LNCaP clone FGC (cell line): Measurements from ENCODE around the gene ACKR3.

Experiments
- DNase-seq: peaks from one replicate; pipeline ENCODE4 v3.0.0-alpha.2; 2011; ENCODE audit warnings: low read depth
- H3K4me3 ChIP-seq: 2 replicates; pipeline ENCODE4 v1.5.1; 2011; ENCODE audit warnings: mild to moderate bottlenecking, low read depth, low read length, control low read depth
- TF ChIP-seq, protein P1 (sequence below): IDR thresholded peaks from 2 replicates; pipeline ENCODE4 v1.5.1; 2012; ENCODE audit warnings: mild to moderate bottlenecking; ENCODE audit not compliant: control insufficient read depth, insufficient read depth; ENCODE audit errors: extremely low read depth

The ACKR3 gene

DNA sequence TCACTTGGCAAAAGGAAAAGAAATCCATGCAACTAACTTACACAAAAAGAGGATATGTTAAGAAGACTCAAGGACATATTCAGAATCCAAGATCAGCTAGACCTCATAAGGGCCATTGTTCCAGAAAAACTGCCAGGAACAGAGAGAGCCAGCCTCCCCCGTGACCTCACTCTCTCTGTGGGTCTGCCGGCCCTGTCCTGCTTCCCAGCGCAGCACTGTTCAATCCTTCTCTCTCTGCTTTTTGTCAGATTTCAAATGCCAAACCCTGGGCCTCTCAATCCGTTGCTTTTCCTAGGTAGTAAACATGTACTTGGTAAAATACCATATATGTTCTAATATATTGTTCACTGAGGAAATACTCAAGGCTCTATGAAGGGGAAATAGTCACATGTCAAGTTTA lies 40.0 kb upstream of the ACKR3 start:
- no peak for DNase-seq
- no peak overlapping the region for H3K4me3 ChIP-seq
- TF ChIP-seq, protein P1, sequence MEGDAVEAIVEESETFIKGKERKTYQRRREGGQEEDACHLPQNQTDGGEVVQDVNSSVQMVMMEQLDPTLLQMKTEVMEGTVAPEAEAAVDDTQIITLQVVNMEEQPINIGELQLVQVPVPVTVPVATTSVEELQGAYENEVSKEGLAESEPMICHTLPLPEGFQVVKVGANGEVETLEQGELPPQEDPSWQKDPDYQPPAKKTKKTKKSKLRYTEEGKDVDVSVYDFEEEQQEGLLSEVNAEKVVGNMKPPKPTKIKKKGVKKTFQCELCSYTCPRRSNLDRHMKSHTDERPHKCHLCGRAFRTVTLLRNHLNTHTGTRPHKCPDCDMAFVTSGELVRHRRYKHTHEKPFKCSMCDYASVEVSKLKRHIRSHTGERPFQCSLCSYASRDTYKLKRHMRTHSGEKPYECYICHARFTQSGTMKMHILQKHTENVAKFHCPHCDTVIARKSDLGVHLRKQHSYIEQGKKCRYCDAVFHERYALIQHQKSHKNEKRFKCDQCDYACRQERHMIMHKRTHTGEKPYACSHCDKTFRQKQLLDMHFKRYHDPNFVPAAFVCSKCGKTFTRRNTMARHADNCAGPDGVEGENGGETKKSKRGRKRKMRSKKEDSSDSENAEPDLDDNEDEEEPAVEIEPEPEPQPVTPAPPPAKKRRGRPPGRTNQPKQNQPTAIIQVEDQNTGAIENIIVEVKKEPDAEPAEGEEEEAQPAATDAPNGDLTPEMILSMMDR = no peak

DNA sequence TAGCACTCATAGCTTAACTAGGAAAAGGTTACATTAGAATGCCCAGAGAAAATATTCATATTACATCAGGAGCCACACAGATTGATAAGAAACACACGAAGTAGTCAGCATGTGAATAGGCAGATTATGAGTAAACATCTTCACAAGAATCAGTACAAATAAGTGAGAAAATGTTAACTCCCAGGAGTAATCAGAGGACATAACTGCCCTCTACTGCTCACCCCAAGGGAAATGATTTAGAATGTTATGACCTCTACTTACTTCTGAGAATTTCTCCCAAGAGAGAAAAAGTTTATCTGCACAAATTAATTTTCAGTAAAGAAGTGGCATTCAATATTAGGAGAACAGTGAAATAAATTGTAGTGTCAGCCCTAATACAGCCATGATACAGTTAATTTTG lies 39.1 kb upstream of the ACKR3 start:
- TF ChIP-seq, protein P1 = no peak
- no peak overlapping the region for H3K4me3 ChIP-seq
- no peak for DNase-seq

DNA sequence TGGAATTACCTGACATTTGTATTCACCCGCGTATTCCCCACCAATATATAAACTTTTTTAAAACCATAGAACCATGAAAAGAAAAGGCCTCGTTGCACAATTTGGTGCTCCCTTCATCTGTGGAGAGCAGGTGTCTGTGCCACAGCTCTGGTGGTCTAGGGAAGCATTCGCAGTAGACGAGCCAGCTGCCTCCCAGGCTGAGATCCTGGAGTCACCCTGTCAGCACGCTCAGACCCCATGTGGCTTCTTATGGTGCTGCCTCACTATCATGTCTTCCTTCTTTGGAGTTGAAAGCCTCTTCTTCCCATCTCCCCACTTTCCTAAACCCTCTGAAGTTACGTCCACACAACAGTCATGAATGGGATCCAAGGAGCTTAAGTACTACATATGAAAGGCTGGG lies 38.4 kb upstream of the ACKR3 start:
- TF ChIP-seq, protein P1 = no peak
- H3K4me3 ChIP-seq = no peak overlapping the region
- no peak for DNase-seq

DNA sequence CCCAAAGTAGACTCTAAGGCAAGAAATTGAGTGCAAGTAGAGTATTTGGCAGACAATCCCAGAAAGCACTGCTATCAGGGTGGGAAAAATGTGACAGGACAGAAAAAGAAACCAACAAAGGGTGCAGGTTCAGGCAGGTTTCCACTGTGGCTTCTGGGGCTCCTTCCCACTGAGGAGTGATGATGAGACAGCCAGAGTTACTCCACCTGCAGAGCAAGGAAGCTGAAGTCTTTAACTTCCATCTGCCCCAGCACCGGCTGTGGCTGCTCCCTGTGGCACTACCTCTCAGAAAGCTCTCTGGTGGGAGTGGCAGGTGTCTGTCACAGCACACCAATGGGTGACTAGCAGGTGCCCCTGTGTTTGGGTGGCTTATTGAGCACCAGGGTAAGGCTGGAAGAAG lies 37.6 kb upstream of the ACKR3 start:
- H3K4me3 ChIP-seq = no peak overlapping the region
- TF ChIP-seq, protein P1 = no peak
- DNase-seq = no peak

DNA sequence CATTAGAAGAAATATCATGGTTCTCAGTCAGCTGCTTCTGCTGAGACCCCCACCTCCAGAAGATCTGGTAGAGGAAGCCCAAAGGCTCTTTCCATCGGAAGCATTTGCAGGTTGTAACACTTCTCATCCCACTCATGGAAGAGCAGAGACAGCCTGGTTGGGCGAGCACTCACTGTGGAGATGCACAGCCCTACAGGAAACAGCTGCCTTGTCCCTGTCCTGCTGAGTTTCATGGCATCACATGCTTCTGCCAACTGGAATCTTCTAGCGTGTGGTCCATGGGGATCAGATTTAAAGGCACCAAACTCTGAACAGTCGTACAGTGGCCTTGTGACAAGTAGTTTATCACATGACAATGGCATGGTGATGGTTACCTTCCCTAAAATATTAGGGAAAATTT lies 36.3 kb upstream of the ACKR3 start:
- TF ChIP-seq, protein P1 = no peak
- no peak for DNase-seq
- no peak overlapping the region for H3K4me3 ChIP-seq

DNA sequence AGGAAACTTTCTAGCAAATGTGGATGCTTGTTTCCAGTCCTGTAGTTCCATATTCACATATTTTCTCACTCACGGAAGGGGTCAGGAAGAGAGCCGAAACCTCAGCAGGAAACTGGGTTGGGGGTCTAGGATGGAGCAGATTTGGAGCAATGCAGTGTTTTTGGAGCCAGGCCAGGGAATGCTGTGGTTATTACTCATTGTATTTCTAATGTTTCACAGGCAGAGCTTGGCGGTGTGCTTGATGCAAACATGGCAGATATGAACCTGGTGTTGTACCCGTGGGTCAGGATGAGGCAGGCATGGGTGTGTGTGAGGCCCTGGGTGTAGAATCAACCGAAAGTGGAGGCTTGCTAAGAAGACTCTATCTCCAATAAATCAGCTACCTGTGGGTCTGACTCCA lies 34.6 kb upstream of the ACKR3 start:
- H3K4me3 ChIP-seq = no peak overlapping the region
- TF ChIP-seq, protein P1 = no peak
- DNase-seq = no peak

DNA sequence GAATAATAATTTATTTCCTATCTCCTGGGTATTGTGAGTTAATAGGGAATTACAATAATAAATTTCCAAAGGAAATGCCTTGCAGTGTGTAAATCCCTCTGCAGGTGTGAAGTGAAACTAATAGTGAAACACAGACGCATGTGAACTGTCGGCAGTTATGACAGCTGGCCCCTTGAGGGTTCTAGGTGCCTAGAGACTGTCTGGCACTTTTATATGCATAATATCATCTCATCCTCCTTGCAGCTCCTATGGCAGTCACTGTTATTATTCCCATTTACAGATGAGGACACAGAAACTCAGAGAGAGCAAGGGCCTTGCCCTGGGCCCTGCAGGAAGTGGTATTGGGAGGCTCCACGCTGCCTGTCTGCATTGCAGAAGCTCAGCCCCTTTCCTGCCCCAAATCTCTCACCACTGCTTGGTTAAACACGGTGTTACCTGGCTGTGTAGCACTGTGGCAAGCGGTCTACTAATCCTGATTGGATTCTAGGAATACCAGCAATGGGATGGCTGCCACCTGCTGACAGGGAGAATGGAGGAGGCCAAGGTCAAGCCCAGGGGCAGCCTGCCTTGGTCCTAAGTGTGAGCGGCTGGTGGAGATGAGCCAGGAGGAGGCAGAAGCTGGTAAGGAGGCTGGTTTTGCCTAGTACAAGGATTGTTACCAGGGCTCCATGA lies 32.8 kb upstream of the ACKR3 start:
- no peak for DNase-seq
- TF ChIP-seq, protein P1 = no peak
- H3K4me3 ChIP-seq = no peak overlapping the region
